ENCODE data around the gene DNAI4. TPM values are rescaled to one million over a fixed set of nuclear protein-coding genes. Genes with fewer than 3 reads are reported as not detected.
"Not testable (repeated sequence)": the region's sequence is repeated elsewhere in the genome, so short reads cannot be mapped to it uniquely, and the experiment has no call there.

The DNAI4 gene
- under 1 TPM in 2 of 3 donors, not detected in 1; 0.27 to 0.57 TPM for polyA plus RNA-seq

GRCh38 chr1:66924756-66925557, at the start of gene DNAI4, which contains the start of gene MIER1:
Gene DNAI4, minus strand, starts transcription at chr1:66924856. Its CDS starts 25 bp downstream, at chr1:66924831.
Gene MIER1, plus strand, starts transcription at chr1:66924990. Its CDS starts 39 bp downstream, at chr1:66925029.
- H3K4me3 Mint-ChIP-seq, result peak within 1 kb of the TSS; percentile 94 to 97 (median 96)
- peak; percentile 99 for DNase-seq
- H3K4me1 Mint-ChIP-seq, result peaks cover 33 to 53% of the 10 kb centered on the region in 2 donors
- H3K27me3 Mint-ChIP-seq (ENCODE audit: low read depth in 3 of 3), result peaks cover 11 to 14% (median 14%) of the 10 kb centered on the region in 3 donors
- peak within 1 kb of the TSS; percentile 96 to 98 (median 96) for H3K27ac Mint-ChIP-seq
- H3K36me3 Mint-ChIP-seq, result no peaks in the 10 kb centered on the region
- no peaks in the 10 kb centered on the region for H3K9me3 Mint-ChIP-seq

GRCh38 chr1:66968574-66968973, 43.9 kb upstream of the DNAI4 start:
- H3K27ac Mint-ChIP-seq, result no peak overlapping the region
- DNase-seq, result no peak

DNA sequence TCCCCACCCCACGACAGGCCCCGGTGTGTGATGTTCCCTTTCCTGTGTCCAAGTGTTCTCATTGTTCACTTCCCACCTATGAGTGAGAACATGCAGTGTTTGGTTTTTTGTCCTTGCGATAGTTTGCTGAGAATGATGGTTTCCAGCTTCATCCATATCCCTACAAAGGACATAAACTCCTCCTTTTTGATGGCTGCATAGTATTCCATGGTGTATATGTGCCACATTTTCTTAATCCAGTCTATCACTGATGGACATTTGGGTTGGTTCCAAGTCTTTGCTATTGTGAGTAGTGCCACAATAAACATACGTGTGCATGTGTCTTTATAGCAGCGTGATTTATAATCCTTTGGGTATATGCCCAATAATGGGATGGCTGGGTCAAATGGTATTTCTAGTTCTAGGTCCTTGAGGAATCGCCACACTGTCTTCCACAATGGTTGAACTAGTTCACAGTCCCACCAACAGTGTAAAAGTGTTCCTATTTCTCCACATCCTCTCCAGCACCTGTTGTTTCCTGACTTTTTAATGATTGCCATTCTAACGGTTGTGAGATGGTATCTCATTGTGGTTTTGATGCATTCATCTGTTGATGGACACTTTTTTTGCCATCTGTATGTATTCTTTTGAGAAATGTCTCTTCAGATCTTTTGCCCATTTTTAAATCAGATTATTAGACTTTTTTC, 41.7 kb upstream of the DNAI4 start:
- DNase-seq; H3K4me3 Mint-ChIP-seq; H3K27me3 Mint-ChIP-seq (ENCODE audit: low read depth in 3 of 3); H3K9me3 Mint-ChIP-seq: not testable (repeated sequence)
- peaks cover 0 to 26% of the 10 kb centered on the region in 2 donors for H3K4me1 Mint-ChIP-seq
- peak overlapping the region in 3 of 6 donors; percentile 1 to 31 (median 14) for H3K27ac Mint-ChIP-seq
- H3K36me3 Mint-ChIP-seq, result peaks cover 37 to 59% (median 46%) of the 10 kb centered on the region in 3 donors

More at GRCh38 chr1:66968574-66968973, 43.9 kb upstream of the DNAI4 start:
- no peak overlapping the region for H3K4me3 Mint-ChIP-seq
- no peaks in the 10 kb centered on the region for H3K9me3 Mint-ChIP-seq
- peaks cover 0 to 3% (median 0%) of the 10 kb centered on the region in 3 donors for H3K27me3 Mint-ChIP-seq (ENCODE audit: low read depth in 3 of 3)
- H3K36me3 Mint-ChIP-seq, result peaks cover 31 to 63% (median 42%) of the 10 kb centered on the region in 3 donors
- H3K4me1 Mint-ChIP-seq, result peaks cover 0 to 19% of the 10 kb centered on the region in 2 donors

DNA sequence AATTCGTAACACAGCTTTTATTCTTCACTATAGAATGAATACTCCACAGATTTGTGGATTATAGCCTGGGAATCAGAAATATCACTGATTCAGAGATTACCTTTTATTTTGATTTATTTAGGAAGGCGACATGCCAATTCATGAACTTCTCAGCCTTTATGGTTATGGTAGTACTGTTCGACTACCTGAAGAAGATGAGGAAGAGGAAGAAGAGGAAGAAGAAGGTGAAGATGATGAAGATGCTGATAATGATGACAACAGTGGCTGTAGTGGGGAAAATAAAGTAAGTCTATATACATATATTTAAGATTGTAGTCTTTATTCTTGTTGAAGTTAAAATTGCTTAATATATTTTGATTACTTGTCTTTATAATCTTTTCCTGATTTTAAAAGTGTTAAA, 33.3 kb upstream of the DNAI4 start:
- no peak for DNase-seq
- Mint-ChIP-seq H3K27ac (peak overlapping the region in 3 of 6 donors; percentile 31 to 50 (median 47)), H3K36me3 (peaks cover 6 to 34% (median 26%) of the 10 kb centered on the region in 3 donors), H3K4me1 (peaks cover 19 to 59% of the 10 kb centered on the region in 2 donors), H3K4me3 (no peak overlapping the region), H3K9me3 (no peaks in the 10 kb centered on the region), H3K27me3 (ENCODE audit: low read depth in 3 of 3) (no peaks in the 10 kb centered on the region)

- peaks cover 24 to 59% of the 10 kb centered on the region in 2 donors for H3K4me1 Mint-ChIP-seq
- no peak for DNase-seq
These were observed 29.6 kb upstream of the DNAI4 start for GRCh38 chr1:66954208-66954607.

GRCh38 chr1:66951513-66951912, 26.9 kb upstream of the DNAI4 start:
- Mint-ChIP-seq H3K4me3 (no peak overlapping the region), H3K27me3 (ENCODE audit: low read depth in 3 of 3) (peaks cover 0 to 1% (median 0%) of the 10 kb centered on the region in 3 donors), H3K36me3 (peaks cover 6 to 28% (median 22%) of the 10 kb centered on the region in 3 donors), H3K27ac (no peak overlapping the region), H3K4me1 (peaks cover 22 to 61% of the 10 kb centered on the region in 2 donors), H3K9me3 (no peaks in the 10 kb centered on the region)
- no peak for DNase-seq

More at GRCh38 chr1:66954208-66954607, 29.6 kb upstream of the DNAI4 start:
- H3K9me3 Mint-ChIP-seq, result no peaks in the 10 kb centered on the region
- H3K27ac Mint-ChIP-seq, result peak overlapping the region in 3 of 6 donors; percentile 15 to 66 (median 51)
- peaks cover 0 to 1% (median 0%) of the 10 kb centered on the region in 3 donors for H3K27me3 Mint-ChIP-seq (ENCODE audit: low read depth in 3 of 3)
- no peak overlapping the region for H3K4me3 Mint-ChIP-seq
- H3K36me3 Mint-ChIP-seq, result peaks cover 0 to 22% (median 17%) of the 10 kb centered on the region in 3 donors

- H3K27ac Mint-ChIP-seq, result peak overlapping the region; percentile 15 to 54 (median 24)
- H3K4me3 Mint-ChIP-seq, result no peak overlapping the region
- H3K4me1 Mint-ChIP-seq, result peaks cover 23 to 62% of the 10 kb centered on the region in 2 donors
- peaks cover 6 to 31% (median 22%) of the 10 kb centered on the region in 3 donors for H3K36me3 Mint-ChIP-seq
- DNase-seq, result no peak
- H3K9me3 Mint-ChIP-seq, result no peaks in the 10 kb centered on the region
- no peaks in the 10 kb centered on the region for H3K27me3 Mint-ChIP-seq (ENCODE audit: low read depth in 3 of 3)
These were observed 22.6 kb upstream of the DNAI4 start for GRCh38 chr1:66947267-66947666.

DNA sequence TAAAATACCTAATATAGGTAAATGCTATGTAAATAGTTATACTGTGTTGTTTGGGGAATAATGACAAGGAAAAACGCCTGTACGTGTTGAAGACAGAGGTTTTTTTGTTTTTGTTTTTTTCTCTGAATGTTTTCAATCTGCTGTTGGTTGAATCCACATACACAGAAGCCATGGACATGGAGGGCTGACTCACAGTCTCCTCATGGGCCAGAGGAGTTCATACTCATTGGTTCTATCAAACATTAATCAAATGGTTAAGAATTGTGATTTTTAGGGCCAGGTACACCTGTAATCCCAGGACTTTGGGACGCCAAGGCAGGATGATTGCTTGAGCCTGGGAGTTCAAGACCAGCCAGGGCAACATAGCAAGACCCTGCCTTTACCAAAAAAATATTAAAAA, 20.7 kb upstream of the DNAI4 start:
- peaks cover 6 to 24% (median 18%) of the 10 kb centered on the region in 3 donors for H3K36me3 Mint-ChIP-seq
- no peaks in the 10 kb centered on the region for H3K27me3 Mint-ChIP-seq (ENCODE audit: low read depth in 3 of 3)
- peaks cover 23 to 71% of the 10 kb centered on the region in 2 donors for H3K4me1 Mint-ChIP-seq
- no peaks in the 10 kb centered on the region for H3K9me3 Mint-ChIP-seq
- H3K4me3 Mint-ChIP-seq, result no peak overlapping the region
- no peak overlapping the region for H3K27ac Mint-ChIP-seq
- no peak for DNase-seq

DNA sequence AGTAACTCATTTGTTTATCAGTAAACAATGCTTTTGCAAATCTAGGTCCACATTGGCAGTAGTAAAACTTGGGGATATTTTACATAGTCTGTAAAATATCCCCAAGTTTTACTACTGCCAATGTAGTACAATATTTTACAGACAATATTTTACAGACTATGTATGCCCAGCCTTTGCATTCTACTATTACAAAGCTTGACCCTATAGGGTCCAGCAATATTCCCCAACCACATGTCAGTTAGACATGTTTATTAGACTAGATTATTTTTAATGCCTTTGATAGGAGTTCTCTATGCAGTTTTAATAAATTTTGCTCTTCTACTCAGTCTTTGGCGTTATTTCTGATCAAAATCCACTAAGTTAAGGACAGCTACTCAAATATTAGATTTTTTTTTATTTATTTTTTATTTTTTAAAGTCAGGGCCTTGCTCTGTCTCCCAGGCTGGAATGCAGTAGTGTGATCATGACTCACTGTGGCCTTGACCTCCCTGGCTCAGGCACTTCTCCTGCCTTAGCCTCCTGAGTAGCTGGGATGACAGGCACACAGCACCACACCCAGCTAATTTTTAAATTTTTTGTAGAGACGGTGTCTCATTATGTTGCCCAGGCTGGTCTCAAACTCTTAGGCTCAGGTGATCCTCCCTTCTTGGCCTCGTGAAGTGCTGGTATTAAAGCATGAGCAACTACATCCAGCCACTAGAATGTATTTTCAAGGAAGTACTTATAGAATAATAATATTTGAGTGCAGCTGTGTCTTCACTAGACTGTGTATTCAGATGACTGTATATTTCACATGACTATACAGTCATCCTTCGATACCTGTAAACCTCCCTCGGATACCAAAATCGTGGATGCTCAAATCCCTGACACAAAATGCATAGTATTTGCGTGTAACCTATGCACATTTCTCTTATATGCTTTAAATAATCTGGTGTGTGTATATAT, 19.9 kb upstream of the DNAI4 start:
- Mint-ChIP-seq H3K9me3 (no peaks in the 10 kb centered on the region), H3K27me3 (ENCODE audit: low read depth in 3 of 3) (no peaks in the 10 kb centered on the region), H3K4me3 (no peak overlapping the region), H3K4me1 (peaks cover 28 to 79% of the 10 kb centered on the region in 2 donors), H3K36me3 (peaks cover 6 to 24% (median 18%) of the 10 kb centered on the region in 3 donors), H3K27ac (peak overlapping the region in 1 of 6 donors; percentile 14)
- no peak for DNase-seq

DNA sequence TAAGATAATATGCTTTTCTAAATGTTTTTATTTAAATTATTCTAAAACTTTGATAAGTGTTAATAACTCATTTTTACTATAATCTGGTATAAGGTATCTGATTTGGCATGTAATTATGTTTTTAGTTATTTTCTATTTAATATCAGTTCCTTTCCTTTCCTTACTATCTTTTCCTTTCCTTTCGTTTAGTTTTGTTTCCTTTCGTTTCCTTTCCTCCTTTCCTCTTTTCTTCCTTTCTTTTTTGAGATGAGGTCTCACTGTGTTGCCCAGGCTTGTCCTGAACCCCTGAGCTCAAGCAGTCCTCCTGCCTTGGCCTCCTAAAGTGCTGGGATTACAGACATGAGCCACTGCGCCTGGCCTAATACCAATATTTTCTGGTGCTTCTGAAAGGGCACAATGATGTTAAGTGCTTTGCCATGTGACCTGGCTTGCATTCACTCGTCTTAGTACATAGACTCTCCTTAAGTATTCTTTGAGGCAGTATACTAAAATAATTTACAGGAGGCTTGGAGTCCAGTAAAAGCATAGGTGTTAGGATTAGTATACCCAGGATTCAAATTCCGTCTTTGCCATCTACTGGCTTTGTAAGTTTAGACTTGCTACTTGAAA, 18.8 kb upstream of the DNAI4 start:
- Mint-ChIP-seq H3K27me3 (ENCODE audit: low read depth in 3 of 3) (no peaks in the 10 kb centered on the region), H3K4me1 (peaks cover 34 to 86% of the 10 kb centered on the region in 2 donors), H3K36me3 (peaks cover 6 to 20% (median 18%) of the 10 kb centered on the region in 3 donors), H3K9me3 (no peaks in the 10 kb centered on the region), H3K27ac (peak overlapping the region; percentile 14 to 78 (median 44)), H3K4me3 (no peak overlapping the region)
- DNase-seq, result no peak

- no peak for DNase-seq
- Mint-ChIP-seq H3K36me3 (peaks cover 0 to 1% (median under 1%) of the 10 kb centered on the region in 3 donors), H3K4me3 (no peak overlapping the region), H3K27me3 (ENCODE audit: low read depth in 3 of 3) (no peaks in the 10 kb centered on the region), H3K9me3 (no peaks in the 10 kb centered on the region), H3K27ac (peak overlapping the region in 1 of 6 donors; percentile 45), H3K4me1 (peaks cover 44 to 85% of the 10 kb centered on the region in 2 donors)
These were observed 16.3 kb upstream of the DNAI4 start for GRCh38 chr1:66940981-66941380.

- no peak for DNase-seq
- Mint-ChIP-seq H3K36me3 (no peaks in the 10 kb centered on the region), H3K9me3 (no peaks in the 10 kb centered on the region), H3K4me1 (peaks cover 66 to 99% of the 10 kb centered on the region in 2 donors), H3K4me3 (peak overlapping the region in 1 of 5 donors; percentile 40), H3K27ac (no peak overlapping the region), H3K27me3 (ENCODE audit: low read depth in 3 of 3) (no peaks in the 10 kb centered on the region)
These were observed 14.0 kb upstream of the DNAI4 start for GRCh38 chr1:66938613-66939012.

All from immature natural killer cell (primary cell).